ENCODE measurements around the gene FHIT.

- TF ChIP-seq CTCF (IDR thresholded peaks at IDR 0.05) (no peak), EZH2phosphoT487 (IDR thresholded peaks at IDR 0.05) (no peak), EZH2 (IDR thresholded peaks at IDR 0.05) (no peak)
These were observed 858.8 kb downstream of the FHIT start for GRCh38 chr3:60392501-60392900.

Measured in neural progenitor cell (in vitro differentiated cells).